Activated naive CD4-positive, alpha-beta T cell treated with anti-CD3 and anti-CD28 coated beads, Interleukin-2, amount 50 U/mL, for 16 hours (primary cell): ENCODE measurements around the gene TFDP1.
A peak's percentile ranks its signal among the peaks of the same experiment; 100 is the strongest.
"Not testable (repeated sequence)": the region's sequence is repeated elsewhere in the genome, so short reads cannot be mapped to it uniquely, and the experiment has no call there.

Experiments
- DNase-seq: peaks from one replicate; pipeline ENCODE4 v3.0.0-alpha.2; 2020

TFDP1 gene

GRCh38 chr13:113576597-113576996, 8.0 kb upstream of the TFDP1 start:
- no peak for DNase-seq

- no peak for DNase-seq
These were observed 6.6 kb upstream of the TFDP1 start for GRCh38 chr13:113577881-113578435.

DNA sequence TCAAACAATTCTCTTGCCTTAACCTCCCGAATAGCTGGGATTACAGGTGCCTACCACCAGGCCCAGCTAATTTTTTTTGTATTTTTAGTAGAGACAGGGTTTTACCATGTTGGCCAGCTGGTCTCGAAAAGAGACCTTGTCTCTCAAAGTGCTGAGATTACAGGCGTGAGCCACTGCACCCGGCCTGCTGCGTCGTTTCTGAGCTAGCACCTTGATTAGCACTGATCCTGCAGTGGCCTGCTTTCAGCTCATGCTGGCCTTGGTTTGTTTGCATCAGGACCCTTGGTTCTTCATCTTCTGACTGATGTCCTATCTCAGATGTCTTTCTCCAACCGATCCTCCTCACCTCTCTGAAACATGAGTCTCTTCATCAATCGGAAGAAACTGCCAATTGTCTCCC, 4.9 kb upstream of the TFDP1 start:
- DNase-seq = no peak

DNA sequence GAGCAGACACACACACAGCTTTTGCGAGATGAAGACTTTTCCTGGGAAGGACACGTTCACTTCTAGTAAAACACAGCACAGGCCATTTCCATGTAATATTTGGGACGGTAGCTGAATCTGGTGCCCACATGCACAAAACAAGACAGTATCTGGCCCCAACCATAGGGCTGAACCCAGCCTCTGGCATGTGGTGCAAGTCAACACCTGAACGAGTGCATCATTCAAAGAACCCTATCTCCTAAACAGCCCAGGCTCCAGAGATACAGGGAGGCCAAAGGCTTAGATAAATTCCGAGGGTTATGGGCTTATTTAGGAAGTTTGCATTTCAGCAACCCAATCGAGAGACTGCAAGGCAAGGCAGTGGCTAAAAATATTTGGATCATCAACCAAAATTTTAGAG, 2.7 kb upstream of the TFDP1 start:
- no peak for DNase-seq

DNA sequence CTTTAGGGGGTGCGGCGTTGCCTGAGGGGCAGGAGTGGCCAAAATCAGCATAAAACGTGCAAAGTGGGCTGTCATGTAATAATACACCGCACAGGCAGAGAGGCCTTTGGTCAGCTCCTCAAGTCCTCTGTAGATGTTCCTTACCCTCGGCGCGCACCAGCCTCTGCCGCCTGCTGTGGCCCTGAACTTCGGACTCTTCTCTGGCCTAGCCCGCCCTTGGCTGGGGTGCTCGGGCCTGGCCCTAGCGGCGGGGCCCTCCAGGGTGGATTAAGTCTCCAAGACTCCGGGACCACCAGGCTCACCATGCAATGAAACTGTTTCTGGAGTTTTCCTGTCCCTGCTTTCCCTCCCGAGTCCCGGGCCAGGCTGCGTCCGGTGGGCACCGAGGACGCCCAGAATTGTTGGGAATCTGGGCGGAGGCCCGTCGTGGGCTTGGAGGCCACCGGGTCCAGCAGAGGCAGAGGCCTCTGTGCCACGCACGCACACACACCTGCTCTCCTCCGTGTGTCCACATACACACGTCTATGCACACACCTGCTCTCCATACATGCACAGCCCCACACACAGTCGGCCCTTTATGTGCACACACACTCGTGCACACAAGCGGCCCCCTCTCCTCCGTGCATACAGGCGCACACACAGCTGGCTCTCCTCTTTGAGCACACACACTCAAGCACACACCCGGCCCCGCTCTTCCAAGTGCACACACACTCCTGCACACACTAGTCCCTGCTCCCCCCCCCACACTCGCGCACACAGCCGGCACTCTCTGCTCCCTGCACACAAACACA, 1.5 kb upstream of the TFDP1 start:
- no peak for DNase-seq

- peak; percentile 46 for DNase-seq
These were observed 518 bp downstream of the TFDP1 start for GRCh38 chr13:113584870-113585671.

GRCh38 chr13:113585896-113586295, 1.3 kb downstream of the TFDP1 start:
- DNase-seq = no peak

DNA sequence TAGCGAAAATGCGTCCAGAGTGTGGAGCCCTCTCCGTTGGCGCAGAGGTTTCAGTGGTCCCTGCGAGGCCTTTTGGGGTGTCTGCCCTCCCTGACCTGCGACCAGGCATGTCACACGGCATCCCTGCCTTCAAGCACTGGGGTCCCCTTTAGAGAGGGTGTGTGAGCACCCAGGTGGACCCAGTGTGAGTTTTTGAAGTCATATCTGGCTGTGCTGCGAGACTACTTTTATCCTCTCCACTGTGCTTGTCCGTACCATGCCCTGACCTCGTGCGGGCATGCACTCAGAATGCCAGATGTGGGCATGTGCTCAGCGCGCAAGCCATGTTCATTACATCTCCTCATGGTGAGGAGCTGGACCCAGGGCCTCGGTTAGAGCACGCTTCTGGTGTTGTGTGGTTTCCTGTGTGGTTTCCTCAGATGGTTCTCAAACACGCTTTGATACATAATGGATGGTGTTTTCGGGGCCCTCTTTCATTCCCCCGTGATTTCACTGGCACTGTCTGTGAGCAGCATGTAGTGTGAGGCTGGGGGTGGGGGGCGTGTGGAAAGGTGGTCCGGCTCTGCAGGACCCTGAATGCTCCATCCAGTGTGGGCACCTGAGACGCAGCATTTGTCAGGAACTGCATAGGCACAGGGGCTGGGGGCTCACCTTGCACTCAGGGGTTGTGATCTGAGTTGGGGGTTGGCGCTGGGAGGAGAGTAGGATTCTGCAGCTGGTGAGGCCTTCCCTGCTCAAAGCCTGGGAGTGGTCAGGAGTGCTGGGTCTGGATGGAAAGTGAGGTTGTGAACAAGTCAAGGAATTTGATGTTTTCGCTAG, 2.3 kb downstream of the TFDP1 start:
- DNase-seq = no peak

- no peak for DNase-seq
These were observed 4.0 kb downstream of the TFDP1 start for GRCh38 chr13:113588394-113589111.

DNA sequence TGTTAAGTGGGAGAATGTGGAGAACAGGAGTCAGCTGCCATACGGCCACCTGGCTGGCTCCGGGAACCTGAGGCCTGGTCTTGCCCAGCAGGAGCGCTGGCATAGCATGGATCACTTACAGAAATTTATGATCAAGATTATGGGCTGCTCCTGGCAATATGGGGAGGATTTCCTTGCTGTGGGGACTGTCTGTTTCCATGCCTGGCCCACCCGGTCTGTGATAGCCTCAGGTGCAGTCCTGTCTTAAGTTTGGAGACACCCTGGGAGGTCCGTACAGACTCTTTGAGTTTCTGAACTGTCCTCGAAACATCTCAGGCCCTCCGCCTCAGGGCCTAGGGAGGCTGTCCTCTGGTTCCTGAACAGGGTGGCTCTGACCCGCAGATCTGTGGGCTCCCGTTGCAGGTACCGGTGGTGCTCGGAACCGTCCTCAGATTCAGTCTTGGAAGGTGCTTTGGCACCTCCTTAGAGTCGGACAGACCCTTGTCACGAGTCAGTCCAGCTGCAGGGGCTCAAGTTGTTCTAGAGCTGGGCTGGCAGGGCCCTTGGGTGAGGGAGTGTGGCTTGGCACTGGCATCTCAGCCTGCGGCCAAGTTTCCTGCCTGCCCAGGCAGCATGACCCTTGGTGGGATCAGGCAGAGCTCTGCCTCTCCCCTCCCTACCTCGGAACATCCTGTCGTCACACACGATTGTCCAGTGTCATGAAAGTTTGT, 4.9 kb downstream of the TFDP1 start:
- no peak for DNase-seq

GRCh38 chr13:113589961-113590339, 5.4 kb downstream of the TFDP1 start:
- no peak for DNase-seq

GRCh38 chr13:113591750-113592149, 7.2 kb downstream of the TFDP1 start:
- no peak for DNase-seq

- DNase-seq = no peak
These were observed 8.0 kb downstream of the TFDP1 start for GRCh38 chr13:113592571-113592970.

- not testable (repeated sequence) for DNase-seq
These were observed 9.7 kb downstream of the TFDP1 start for GRCh38 chr13:113594066-113594821.

DNA sequence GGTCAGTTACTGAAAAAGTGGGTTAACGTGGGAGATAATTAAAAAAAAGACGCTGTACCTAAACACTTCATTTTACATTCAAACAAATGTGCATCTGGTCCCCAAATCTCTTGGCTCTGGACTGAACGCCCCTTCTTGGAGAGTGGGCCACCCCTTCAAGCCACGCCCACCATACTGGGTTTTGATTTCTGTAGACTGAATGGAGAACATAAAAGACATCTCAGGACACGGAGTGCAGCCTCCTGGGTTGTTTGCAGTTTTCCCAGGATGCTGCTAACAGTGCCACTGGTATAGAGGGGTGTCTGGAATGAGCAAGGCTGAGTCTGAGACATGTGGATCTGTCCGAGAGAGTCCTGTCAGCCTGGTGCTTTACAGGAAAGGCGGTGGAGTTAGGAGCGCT, 10.6 kb downstream of the TFDP1 start:
- DNase-seq = no peak

GRCh38 chr13:113596321-113597200, 12.0 kb downstream of the TFDP1 start:
- no peak for DNase-seq

- no peak for DNase-seq
These were observed 13.0 kb downstream of the TFDP1 start for GRCh38 chr13:113597391-113598080.

DNA sequence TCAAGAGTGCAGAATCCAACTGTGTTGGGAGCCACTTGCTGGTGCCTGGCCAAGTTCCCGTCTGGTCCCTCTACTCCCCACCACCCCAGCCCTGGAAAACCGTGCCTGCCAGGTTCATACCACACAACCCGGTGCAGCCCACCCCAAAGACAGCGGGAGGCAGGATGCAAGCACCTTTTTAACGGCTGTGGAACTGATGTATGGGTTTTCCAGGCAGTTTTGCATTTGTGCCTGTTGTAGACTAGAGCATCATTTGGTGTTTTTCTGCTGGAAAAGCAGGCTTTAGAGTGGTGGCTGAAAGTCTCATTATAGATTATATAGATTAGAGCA, 13.5 kb downstream of the TFDP1 start:
- no peak for DNase-seq

- no peak for DNase-seq
These were observed 13.9 kb downstream of the TFDP1 start for GRCh38 chr13:113598481-113598880.
